Measurements from ENCODE around the gene NMU. TPM values are rescaled to one million over a fixed set of nuclear protein-coding genes. Genes with fewer than 3 reads are reported as not detected.
"Not testable (repeated sequence)": the region's sequence is repeated elsewhere in the genome, so short reads cannot be mapped to it uniquely, and the experiment has no call there.

NMU gene
- total and polyA plus RNA-seq, 9 of the 15 experiments (the other 6 are each of a cell fraction or from before 2014, with no cell fraction given): 73.8 to 846 (median 599) TPM

DNA sequence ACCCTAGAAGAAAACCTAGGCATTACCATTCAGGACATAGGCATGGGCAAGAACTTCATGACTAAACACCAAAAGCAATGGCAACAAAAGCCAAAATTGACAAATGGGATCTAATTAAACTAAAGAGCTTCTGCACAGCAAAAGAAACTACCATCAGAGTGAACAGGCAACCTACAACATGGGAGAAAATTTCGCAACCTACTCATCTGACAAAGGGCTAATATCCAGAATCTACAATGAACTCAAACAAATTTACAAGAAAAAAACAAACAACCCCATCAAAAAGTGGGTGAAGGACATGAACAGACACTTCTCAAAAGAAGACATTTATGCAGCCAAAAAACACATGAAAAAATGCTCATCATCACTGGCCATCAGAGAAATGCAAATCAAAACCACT, 12.0 kb downstream of the NMU start:
- intact Hi-C loops (cut with micrococcal nuclease); CTCF ChIA-PET (ENCODE audit: low intra/inter-chr PET ratio); POLR2A ChIA-PET; H3K27ac ChIP-seq (ENCODE audit: extremely low read depth, low read depth, low read length); H3K4me1 ChIP-seq (replicated peaks in 1 of 2; ENCODE audit: control insufficient read depth in 2 of 2, insufficient read depth in 2 of 2, low read length in 2 of 2); H3K4me2 ChIP-seq (ENCODE audit: insufficient read depth, low read length); ATAC-seq; BruUV-seq (replicated peaks); H2AFZ ChIP-seq (ENCODE audit: low read depth, low read length); H3K4me3 ChIP-seq; DNase-seq (ENCODE audit: extremely low read depth in 1 of 4, low spot score in 3 of 4); H4K20me1 ChIP-seq (replicated peaks; ENCODE audit: control insufficient read depth, insufficient read depth, low read length); H3K9ac ChIP-seq (ENCODE audit: insufficient read depth in 1 of 2, low read depth in 2 of 2, low read length in 2 of 2); H3K27me3 ChIP-seq (ENCODE audit: control insufficient read depth in 2 of 2, insufficient read depth in 2 of 2, low read length in 2 of 2); in situ Hi-C loops (cut with MboI); H3K9me3 ChIP-seq (replicated peaks; ENCODE audit: control insufficient read depth, insufficient read depth, low read depth, low read length); FAIRE-seq; H3K9me1 ChIP-seq (ENCODE audit: control insufficient read depth, insufficient read depth, low read length): not testable (repeated sequence)
- H3K36me3 ChIP-seq (ENCODE audit: control insufficient read depth, insufficient read depth, low read length): peaks cover 37% of the 10 kb centered on the region
- peaks cover 42% of the 10 kb centered on the region for H3K79me2 ChIP-seq (ENCODE audit: control insufficient read depth, insufficient read depth, low read length)
- TF ChIP-seq CEBPB (tag; IDR thresholded peaks at IDR 0.05) (peak; percentile 70), TRIM24 (IDR thresholded peaks at IDR 0.05) (0 out of 4 replicates have a peak, but pooled peaks of 1 of the 2 experiments have one; percentile 16)
- TF ChIP-seq, protein P1, sequence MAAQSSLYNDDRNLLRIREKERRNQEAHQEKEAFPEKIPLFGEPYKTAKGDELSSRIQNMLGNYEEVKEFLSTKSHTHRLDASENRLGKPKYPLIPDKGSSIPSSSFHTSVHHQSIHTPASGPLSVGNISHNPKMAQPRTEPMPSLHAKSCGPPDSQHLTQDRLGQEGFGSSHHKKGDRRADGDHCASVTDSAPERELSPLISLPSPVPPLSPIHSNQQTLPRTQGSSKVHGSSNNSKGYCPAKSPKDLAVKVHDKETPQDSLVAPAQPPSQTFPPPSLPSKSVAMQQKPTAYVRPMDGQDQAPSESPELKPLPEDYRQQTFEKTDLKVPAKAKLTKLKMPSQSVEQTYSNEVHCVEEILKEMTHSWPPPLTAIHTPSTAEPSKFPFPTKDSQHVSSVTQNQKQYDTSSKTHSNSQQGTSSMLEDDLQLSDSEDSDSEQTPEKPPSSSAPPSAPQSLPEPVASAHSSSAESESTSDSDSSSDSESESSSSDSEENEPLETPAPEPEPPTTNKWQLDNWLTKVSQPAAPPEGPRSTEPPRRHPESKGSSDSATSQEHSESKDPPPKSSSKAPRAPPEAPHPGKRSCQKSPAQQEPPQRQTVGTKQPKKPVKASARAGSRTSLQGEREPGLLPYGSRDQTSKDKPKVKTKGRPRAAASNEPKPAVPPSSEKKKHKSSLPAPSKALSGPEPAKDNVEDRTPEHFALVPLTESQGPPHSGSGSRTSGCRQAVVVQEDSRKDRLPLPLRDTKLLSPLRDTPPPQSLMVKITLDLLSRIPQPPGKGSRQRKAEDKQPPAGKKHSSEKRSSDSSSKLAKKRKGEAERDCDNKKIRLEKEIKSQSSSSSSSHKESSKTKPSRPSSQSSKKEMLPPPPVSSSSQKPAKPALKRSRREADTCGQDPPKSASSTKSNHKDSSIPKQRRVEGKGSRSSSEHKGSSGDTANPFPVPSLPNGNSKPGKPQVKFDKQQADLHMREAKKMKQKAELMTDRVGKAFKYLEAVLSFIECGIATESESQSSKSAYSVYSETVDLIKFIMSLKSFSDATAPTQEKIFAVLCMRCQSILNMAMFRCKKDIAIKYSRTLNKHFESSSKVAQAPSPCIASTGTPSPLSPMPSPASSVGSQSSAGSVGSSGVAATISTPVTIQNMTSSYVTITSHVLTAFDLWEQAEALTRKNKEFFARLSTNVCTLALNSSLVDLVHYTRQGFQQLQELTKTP (IDR thresholded peaks at IDR 0.05; ENCODE audit: low read depth in 1 of 2, partially characterized antibody in 2 of 2): peak in 1 of 2 experiments; percentile 51
- 71% methylated on average over 1 of the region's 1 CpG for WGBS (ENCODE audit: insufficient coverage, low coverage, missing lambda C conversion rate)

All from K562 (cell line).